Panc1 (cell line): ENCODE results near the gene FAM222B. TPM values are rescaled to one million over a fixed set of nuclear protein-coding genes. Genes with fewer than 3 reads are reported as not detected.
A peak's percentile ranks its signal among the peaks of the same experiment; 100 is the strongest.

Experiments
- ATAC-seq: fragments of 200-7000 bp; cut with Tn5 transposase; 2 replicates; pipeline ENCODE4 v1.9.1; 2020; ENCODE audit warnings: mild to moderate bottlenecking, moderate library complexity
- BruUV-seq: library from RNA; stranded (reverse); fragments of 400-500 nt; replicated peaks from 2 replicates; lab custom pipeline; 2021; lab: Mats Ljungman, UMichigan
- CTCF ChIA-PET: fragments of 300-600 bp; sonication (Branson Sonifier 250); formaldehyde crosslinking; loops from one replicate; lab custom pipeline; 2022; ENCODE audit warnings: antibody characterized with exemption; lab: Charles Lee
- POLR2A ChIA-PET: fragments of 300-600 bp; sonication (Branson Sonifier 250); formaldehyde crosslinking; loops from one replicate; lab custom pipeline; 2022; ENCODE audit warnings: antibody characterized with exemption; lab: Charles Lee
- DNase-seq: peaks from one replicate; pipeline ENCODE4 v3.0.0-alpha.2; 2010; ENCODE audit warnings: low read depth, low spot score
- H3K27ac ChIP-seq: 2 replicates; pipeline ENCODE4 v1.5.1; 2011; ENCODE audit warnings: mild to moderate bottlenecking, low read length, inconsistent platforms
- H3K27me3 ChIP-seq: fragments of 200-500 bp; sonication (Bioruptor generic); 2 replicates; pipeline ENCODE4 v1.6.0; 2014; ENCODE audit warnings: low read length, inconsistent platforms; ENCODE audit not compliant: control insufficient read depth, insufficient read depth
- H3K36me3 ChIP-seq: fragments of 200-500 bp; sonication (Bioruptor generic); 2 replicates; pipeline ENCODE4 v1.5.1; 2014; ENCODE audit warnings: inconsistent platforms, mild to moderate bottlenecking, low read length, moderate library complexity; ENCODE audit not compliant: control insufficient read depth, insufficient read depth
- H3K4me1 ChIP-seq: 2 replicates; pipeline ENCODE4 v1.5.1; 2011; ENCODE audit warnings: inconsistent platforms, mild to moderate bottlenecking, low read length, moderate library complexity; ENCODE audit not compliant: control insufficient read depth, insufficient read depth
- H3K4me3 ChIP-seq, 2 experiments: 2 replicates each; pipeline ENCODE4 v1.5.1; 2011 to 2012; ENCODE audit warnings: low read depth in 2 of 2, low read length in 2 of 2, mild to moderate bottlenecking in 2 of 2, inconsistent platforms in 1 of 2, moderate library complexity in 1 of 2
- H3K9me3 ChIP-seq: fragments of 200-500 bp; sonication (Bioruptor generic); 2 replicates; pipeline ENCODE4 v1.5.1; 2014; ENCODE audit warnings: low read depth, mild to moderate bottlenecking, inconsistent platforms, low read length, moderate library complexity; ENCODE audit not compliant: control insufficient read depth, insufficient read depth
- CTCF ChIP-seq: fragments of 450-650 bp; IDR thresholded peaks from 2 replicates; pipeline ENCODE4 v1.5.1; 2017; ENCODE audit warnings: mild to moderate bottlenecking
- POLR2AphosphoS5 ChIP-seq: IDR thresholded peaks from 2 replicates; pipeline ENCODE4 v1.6.1; 2012; ENCODE audit warnings: mild to moderate bottlenecking, low read depth, low read length, moderate library complexity
- SIN3A ChIP-seq: IDR thresholded peaks from 2 replicates; pipeline ENCODE4 v1.6.1; 2012; ENCODE audit warnings: low read depth, mild to moderate bottlenecking, low read length, moderate library complexity, borderline replicate concordance; ENCODE audit not compliant: insufficient read depth
- TCF7L2 ChIP-seq: IDR thresholded peaks from 2 replicates; pipeline ENCODE4 v1.6.1; 2011; ENCODE audit warnings: mild to moderate bottlenecking, low read depth, low read length, inconsistent platforms
- in situ Hi-C: cut with HindIII; loops from 2 replicates; pipeline ENCODE4 v1.10.0; 2016; ENCODE audit warnings: low sequenced_read_pairs, low pct_unique_long_range_greater_than_20kb
- intact Hi-C: fragments of 100-400 bp; cut with micrococcal nuclease; formaldehyde crosslinking; loops from one replicate; pipeline ENCODE4 v1.10.0; 2022; ENCODE audit not compliant: unreplicated experiment
- total RNA-seq: library from RNA; stranded (reverse); gene quantifications from one replicate; pipeline ENCODE4 v1.2.1, GENCODE V29; 2021; ENCODE audit not compliant: unreplicated experiment
- TF ChIP-seq, protein P1 (sequence below), 2 experiments: IDR thresholded peaks; 2 replicates each; pipeline ENCODE4 v1.6.1; 2011 to 2012; ENCODE audit warnings: low read depth in 2 of 2, control low read depth in 1 of 2, low read length in 1 of 2, mild to moderate bottlenecking in 1 of 2, moderate library complexity in 1 of 2; ENCODE audit not compliant: insufficient read depth in 1 of 2

FAM222B gene
- total RNA-seq, 1 experiment from 2014 or later: 38.5 TPM

DNA sequence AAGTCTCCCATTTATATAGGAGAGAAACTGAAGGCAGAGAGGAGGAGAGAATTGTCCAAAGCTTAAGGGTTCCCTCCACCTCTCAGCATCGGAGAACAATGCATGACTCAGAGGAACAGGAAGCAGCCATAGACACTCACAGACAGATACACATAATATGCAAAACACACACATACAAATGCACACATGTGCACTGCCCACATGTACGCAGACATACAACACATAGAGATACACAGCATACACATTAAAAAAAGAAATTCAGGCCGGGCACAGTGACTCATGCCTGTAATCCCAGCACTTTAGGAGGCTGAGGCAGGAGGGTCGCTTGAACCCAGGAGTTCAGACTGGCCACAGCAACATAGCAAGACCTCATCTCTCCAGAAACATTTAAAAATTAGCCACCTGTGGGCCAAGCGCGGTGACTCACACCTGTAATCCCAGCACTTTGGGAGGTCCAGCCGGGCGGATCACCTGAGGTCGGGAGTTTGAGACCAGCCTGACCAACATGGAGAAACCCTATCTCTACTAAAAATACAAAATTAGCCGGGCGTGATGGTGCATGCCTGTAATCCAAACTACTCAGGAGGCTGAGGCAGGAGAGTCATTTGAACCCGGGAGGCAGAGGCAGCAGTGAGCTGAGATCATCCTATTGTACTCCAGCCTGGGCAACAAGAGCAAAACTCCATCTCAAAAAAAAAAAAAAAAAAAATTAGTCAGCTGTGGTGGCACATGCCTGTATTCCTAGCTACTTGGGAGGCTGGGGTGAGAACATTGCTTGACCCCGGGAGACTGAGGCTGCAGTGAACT lies 23.6 kb upstream of the FAM222B start:
- Histone ChIP-seq H3K4me3 (no peak overlapping the region), H3K27ac (no peak overlapping the region), H3K36me3 (no peaks in the 10 kb centered on the region), H3K4me1 (no peaks in the 10 kb centered on the region), H3K9me3 (no peaks in the 10 kb centered on the region), H3K27me3 (no peaks in the 10 kb centered on the region)
- ChIA-PET CTCF (no interaction called here), POLR2A (interaction anchor here (0.6 kb wide), 1 partner anchor 66 kb away, joined by 6 read pairs; no protein-coding TSS in a partner anchor)
- intact Hi-C loops: no loop called here
- TF ChIP-seq SIN3A (no peak), TCF7L2 (no peak), POLR2AphosphoS5 (no peak), CTCF (no peak)
- TF ChIP-seq, protein P1, sequence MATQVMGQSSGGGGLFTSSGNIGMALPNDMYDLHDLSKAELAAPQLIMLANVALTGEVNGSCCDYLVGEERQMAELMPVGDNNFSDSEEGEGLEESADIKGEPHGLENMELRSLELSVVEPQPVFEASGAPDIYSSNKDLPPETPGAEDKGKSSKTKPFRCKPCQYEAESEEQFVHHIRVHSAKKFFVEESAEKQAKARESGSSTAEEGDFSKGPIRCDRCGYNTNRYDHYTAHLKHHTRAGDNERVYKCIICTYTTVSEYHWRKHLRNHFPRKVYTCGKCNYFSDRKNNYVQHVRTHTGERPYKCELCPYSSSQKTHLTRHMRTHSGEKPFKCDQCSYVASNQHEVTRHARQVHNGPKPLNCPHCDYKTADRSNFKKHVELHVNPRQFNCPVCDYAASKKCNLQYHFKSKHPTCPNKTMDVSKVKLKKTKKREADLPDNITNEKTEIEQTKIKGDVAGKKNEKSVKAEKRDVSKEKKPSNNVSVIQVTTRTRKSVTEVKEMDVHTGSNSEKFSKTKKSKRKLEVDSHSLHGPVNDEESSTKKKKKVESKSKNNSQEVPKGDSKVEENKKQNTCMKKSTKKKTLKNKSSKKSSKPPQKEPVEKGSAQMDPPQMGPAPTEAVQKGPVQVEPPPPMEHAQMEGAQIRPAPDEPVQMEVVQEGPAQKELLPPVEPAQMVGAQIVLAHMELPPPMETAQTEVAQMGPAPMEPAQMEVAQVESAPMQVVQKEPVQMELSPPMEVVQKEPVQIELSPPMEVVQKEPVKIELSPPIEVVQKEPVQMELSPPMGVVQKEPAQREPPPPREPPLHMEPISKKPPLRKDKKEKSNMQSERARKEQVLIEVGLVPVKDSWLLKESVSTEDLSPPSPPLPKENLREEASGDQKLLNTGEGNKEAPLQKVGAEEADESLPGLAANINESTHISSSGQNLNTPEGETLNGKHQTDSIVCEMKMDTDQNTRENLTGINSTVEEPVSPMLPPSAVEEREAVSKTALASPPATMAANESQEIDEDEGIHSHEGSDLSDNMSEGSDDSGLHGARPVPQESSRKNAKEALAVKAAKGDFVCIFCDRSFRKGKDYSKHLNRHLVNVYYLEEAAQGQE (IDR thresholded peaks at IDR 0.05; ENCODE audit: insufficient read depth in 1 of 2, low read depth in 2 of 2, low read length in 1 of 2): no peak
- no TSS peak for BruUV-seq
- in situ Hi-C loops: no loop called here
- ATAC-seq: 0 out of 2 replicates have a peak, but pooled peaks have one; percentile 19
- no peak for DNase-seq

- CTCF ChIA-PET: no interaction called here
- POLR2A ChIA-PET: no interaction called here
- Histone ChIP-seq H3K9me3 (no peaks in the 10 kb centered on the region), H3K27me3 (no peaks in the 10 kb centered on the region), H3K4me1 (no peaks in the 10 kb centered on the region), H3K36me3 (no peaks in the 10 kb centered on the region), H3K27ac (no peak overlapping the region), H3K4me3 (no peak overlapping the region)
- DNase-seq: no peak
- ATAC-seq: no peak
- intact Hi-C loops: no loop called here
- in situ Hi-C loops: no loop called here
- no TSS peak for BruUV-seq
- TF ChIP-seq SIN3A: no peak
- no peak for TF ChIP-seq POLR2AphosphoS5
- TF ChIP-seq TCF7L2: no peak
Measured at GRCh38 chr17:28864991-28865849, 22.6 kb upstream of the FAM222B start.
